Measurements from ENCODE around the gene NPC1.

The NPC1 gene

GRCh38 chr18:23572012-23572411, 14.3 kb downstream of the NPC1 start:
- no peak overlapping the region for H3K4me3 ChIP-seq (ENCODE audit: low read length)
- DNase-seq (ENCODE audit: low read depth): no peak
- no peak for TF ChIP-seq CTCF (IDR thresholded peaks at IDR 0.05; ENCODE audit: insufficient read depth, low read depth, low read length, missing control alignments)

- H3K4me3 ChIP-seq (ENCODE audit: low read length): no peak overlapping the region
- TF ChIP-seq CTCF (IDR thresholded peaks at IDR 0.05; ENCODE audit: insufficient read depth, low read depth, low read length, missing control alignments): no peak
- no peak for DNase-seq (ENCODE audit: low read depth)
Measured at GRCh38 chr18:23570912-23571504, 15.3 kb downstream of the NPC1 start.

GRCh38 chr18:23569299-23570063, 16.8 kb downstream of the NPC1 start:
- DNase-seq (ENCODE audit: low read depth): no peak
- H3K4me3 ChIP-seq (ENCODE audit: low read length): no peak overlapping the region
- no peak for TF ChIP-seq CTCF (IDR thresholded peaks at IDR 0.05; ENCODE audit: insufficient read depth, low read depth, low read length, missing control alignments)

GRCh38 chr18:23568281-23569138, 17.8 kb downstream of the NPC1 start:
- DNase-seq (ENCODE audit: low read depth): peak; percentile 19
- H3K4me3 ChIP-seq (ENCODE audit: low read length): no peak overlapping the region
- TF ChIP-seq CTCF (IDR thresholded peaks at IDR 0.05; ENCODE audit: insufficient read depth, low read depth, low read length, missing control alignments): no peak

- no peak for TF ChIP-seq CTCF (IDR thresholded peaks at IDR 0.05; ENCODE audit: insufficient read depth, low read depth, low read length, missing control alignments)
- no peak for DNase-seq (ENCODE audit: low read depth)
- no peak overlapping the region for H3K4me3 ChIP-seq (ENCODE audit: low read length)
Measured at GRCh38 chr18:23567671-23568070, 18.6 kb downstream of the NPC1 start.

- no peak for TF ChIP-seq CTCF (IDR thresholded peaks at IDR 0.05; ENCODE audit: insufficient read depth, low read depth, low read length, missing control alignments)
- peak; percentile 83 for DNase-seq (ENCODE audit: low read depth)
- H3K4me3 ChIP-seq (ENCODE audit: low read length): no peak overlapping the region
Measured at GRCh38 chr18:23565916-23566547, 20.3 kb downstream of the NPC1 start.

All from epithelial cell of esophagus (primary cell).